ENCODE data around the gene IGSF23. TPM values are rescaled to one million over a fixed set of nuclear protein-coding genes. Genes with fewer than 3 reads are reported as not detected.

IGSF23 gene
- total and polyA plus RNA-seq, 2 of the 13 experiments (the other 11 are each of a cell fraction or from before 2014, with no cell fraction given), result 2.3 to 8.8 TPM

- TF ChIP-seq HNF4G (IDR thresholded peaks at IDR 0.05; ENCODE audit: borderline replicate concordance, low read depth, low read length), result peak; percentile 86
- no peak for TF ChIP-seq HNF4G (CRISPR knock-in tag; IDR thresholded peaks at IDR 0.05; ENCODE audit: borderline replicate concordance, low read depth)
- no peak for TF ChIP-seq MLX (CRISPR knock-in tag; IDR thresholded peaks at IDR 0.05)
- TF ChIP-seq ZNF557 (CRISPR knock-in tag; IDR thresholded peaks at IDR 0.05), result no peak
- TF ChIP-seq XRCC5 (optimal IDR thresholded peaks at IDR 0.05; ENCODE audit: low read length), result peak; percentile 70
- no peak for TF ChIP-seq FOXP1 (IDR thresholded peaks at IDR 0.05)
- TF ChIP-seq FOXP1 (CRISPR knock-in tag; IDR thresholded peaks at IDR 0.05), result peak; percentile 68; the same call in 1 of the 2 replicates
These were observed 16.8 kb upstream of the IGSF23 start (continued) for GRCh38 chr19:44596428-44597130.

- intact Hi-C loops (cut with micrococcal nuclease; ENCODE audit: unreplicated experiment), result no loop called here
- POLR2A ChIA-PET, result interaction anchor here (1.0 to 1.4 kb wide), 3 partner anchors 9 to 18 kb away, joined by 5 to 13 read pairs (median 7); partner anchors contain the start of gene IGSF23
- no peaks in the 10 kb centered on the region for H3K9me3 ChIP-seq (ENCODE audit: low read length)
- 0 out of 5 replicates have a peak, but pooled peaks cover 0 to 1% of the 10 kb centered on the region in 2 experiments for H3K27me3 ChIP-seq (ENCODE audit: control insufficient read depth in 1 of 2, insufficient read depth in 2 of 2, low read length in 2 of 2)
- FAIRE-seq (no peak), DNase-seq (ENCODE audit: low spot score) (no peak), ATAC-seq (no peak)
- no peaks in the 10 kb centered on the region for H3K79me2 ChIP-seq (ENCODE audit: insufficient read depth, low read length)
- no TSS peak for BruUV-seq (replicated peaks)
- H3K27ac ChIP-seq (ENCODE audit: extremely low read length, insufficient read depth, low read length), result no peak overlapping the region
- H3K4me3 ChIP-seq (replicated peaks in 1 of 3; ENCODE audit: insufficient read depth in 1 of 3, low read depth in 2 of 3, low read length in 3 of 3), result peak overlapping the region in 1 of 3 experiments; percentile 43; a peak in 2 of 6 replicates
- no peak overlapping the region for H3K9ac ChIP-seq (ENCODE audit: insufficient read depth, low read depth, low read length)
- WGBS (ENCODE audit: low lambda C conversion rate), result 5% methylated on average over 3 of the region's 3 CpGs
- peaks cover 59% of the 10 kb centered on the region for H3K4me1 ChIP-seq (ENCODE audit: insufficient read depth, low read length)
- in situ Hi-C loops (cut with HindIII; ENCODE audit: extremely low pct_ligation_motif_present, low pct_unique_long_range_greater_than_20kb), result no loop called here
- no peaks in the 10 kb centered on the region for H3K36me3 ChIP-seq (replicated peaks in 1 of 2; ENCODE audit: control insufficient read depth in 1 of 2, insufficient read depth in 2 of 2, low read length in 2 of 2)
- no peak overlapping the region for H2AFZ ChIP-seq (ENCODE audit: low read length)
- H3K4me2 ChIP-seq (ENCODE audit: low read depth, low read length), result peak overlapping the region; percentile 69
- CTCF ChIA-PET (ENCODE audit: low intra/inter-chr PET ratio, low total read pairs), result no interaction called here
- H4K20me1 ChIP-seq (ENCODE audit: insufficient read depth, low read length), result no peaks in the 10 kb centered on the region
- TF ChIP-seq ZNF773 (CRISPR knock-in tag; IDR thresholded peaks at IDR 0.05; ENCODE audit: borderline replicate concordance) (no peak), ATRX (CRISPR knock-in tag; IDR thresholded peaks at IDR 0.05; ENCODE audit: borderline replicate concordance) (no peak), ZMYM4 (CRISPR knock-in tag; IDR thresholded peaks at IDR 0.05) (no peak), THAP11 (CRISPR knock-in tag; IDR thresholded peaks at IDR 0.05) (0 out of 2 replicates have a peak, but pooled peaks have one; percentile 4), ZNF770 (CRISPR knock-in tag; IDR thresholded peaks at IDR 0.05) (peak; percentile 42; the same call in 1 of the 2 replicates), ARNT2 (CRISPR knock-in tag; IDR thresholded peaks at IDR 0.05; ENCODE audit: low read depth) (0 out of 2 replicates have a peak, but pooled peaks have one; percentile 27), ZIK1 (CRISPR knock-in tag; IDR thresholded peaks at IDR 0.05; ENCODE audit: borderline replicate concordance, low read depth) (no peak), ZBTB8A (CRISPR knock-in tag; IDR thresholded peaks at IDR 0.05; ENCODE audit: borderline replicate concordance, low read depth) (no peak), PHF8 (CRISPR knock-in tag; IDR thresholded peaks at IDR 0.05) (no peak), GABPA (IDR thresholded peaks at IDR 0.05; ENCODE audit: low read depth, low read length) (no peak), GABPA (CRISPR knock-in tag; IDR thresholded peaks at IDR 0.05; ENCODE audit: low read depth) (no peak), SMYD3 (CRISPR knock-in tag; IDR thresholded peaks at IDR 0.05) (no peak), KAT7 (CRISPR knock-in tag; IDR thresholded peaks at IDR 0.05; ENCODE audit: borderline replicate concordance) (0 out of 2 replicates have a peak, but pooled peaks have one; percentile 37), ZFX (CRISPR knock-in tag; IDR thresholded peaks at IDR 0.05; ENCODE audit: low read depth) (no peak)
These were observed 16.3 kb upstream of the IGSF23 start for GRCh38 chr19:44597131-44597491.
